ENCODE measurements around the gene FOXE3.

DNA sequence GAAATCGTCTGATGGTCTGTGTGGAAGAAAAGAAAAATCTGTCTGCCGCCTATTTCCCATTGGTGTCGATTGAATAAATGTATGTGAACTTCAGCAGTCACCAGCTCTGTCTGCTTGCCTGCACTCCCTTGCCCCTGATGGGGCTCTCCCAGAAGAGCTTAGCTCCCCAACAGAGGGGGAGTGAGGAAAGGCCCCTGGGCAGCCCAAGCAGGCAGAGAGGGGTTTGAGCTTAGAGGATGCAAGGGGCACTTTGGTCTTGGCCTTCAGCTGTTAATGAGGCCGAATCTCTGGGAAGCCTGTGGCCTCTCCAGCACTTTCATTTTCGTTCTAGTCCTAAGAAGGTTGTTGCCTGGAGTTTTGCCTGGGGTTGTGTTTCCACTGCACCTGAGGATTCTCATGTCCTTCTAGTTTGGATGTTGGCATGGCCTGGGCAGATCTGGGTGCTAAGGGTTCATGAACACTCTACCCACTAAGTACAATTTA lies 24.6 kb downstream of the FOXE3 start:
- TF ChIP-seq EZH2 (IDR thresholded peaks at IDR 0.05) (no peak), POLR2AphosphoS5 (IDR thresholded peaks at IDR 0.05; ENCODE audit: borderline replicate concordance, low read depth, low read length) (no peak), FOXP2 (optimal IDR thresholded peaks at IDR 0.05; ENCODE audit: control extremely low read depth, extremely low read length, insufficient read depth) (no peak)

Data from SK-N-MC (cell line).